ENCODE data around the gene OR1L8.

Gene OR1L8

DNA sequence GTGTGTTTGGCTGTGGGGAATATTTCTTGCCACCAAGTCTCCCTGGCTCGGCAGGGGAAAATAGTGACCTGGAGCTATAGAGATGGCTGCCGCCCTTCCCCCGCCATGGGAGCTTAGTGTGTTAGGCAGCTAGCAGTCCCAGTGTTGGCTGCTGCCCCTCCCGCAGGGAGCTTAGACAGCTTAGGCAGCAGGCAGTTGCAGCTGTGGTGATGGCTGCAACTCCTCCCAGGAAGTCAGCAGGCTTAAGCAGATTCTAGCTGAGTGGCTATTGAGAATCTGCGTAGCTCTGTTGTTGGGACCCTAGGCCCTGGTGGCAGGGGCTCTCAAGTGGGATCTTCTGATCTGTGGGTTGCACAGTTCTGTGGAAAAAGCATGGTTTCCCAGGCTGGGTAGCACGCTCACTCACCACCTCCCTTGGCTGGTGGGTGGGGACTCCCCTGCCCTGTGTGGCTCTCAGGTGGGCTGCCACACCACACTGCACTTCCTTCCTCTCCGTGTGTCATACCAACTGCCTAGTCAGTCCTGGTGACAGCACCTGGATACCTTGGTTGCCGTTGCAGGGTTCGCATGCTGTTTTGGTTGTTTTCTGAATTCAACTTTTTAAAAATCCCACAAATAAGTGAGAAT, 20.9 kb downstream of the OR1L8 start:
- no peak for TF ChIP-seq SIN3A (IDR thresholded peaks at IDR 0.05; ENCODE audit: borderline replicate concordance, insufficient read depth, low read length)
- TF ChIP-seq TAF1 (IDR thresholded peaks at IDR 0.05; ENCODE audit: borderline replicate concordance, insufficient read depth, low read length), result no peak
- no peak for TF ChIP-seq FOXP2 (optimal IDR thresholded peaks at IDR 0.05; ENCODE audit: borderline replicate concordance, extremely low read depth, extremely low read length, insufficient read depth)

DNA sequence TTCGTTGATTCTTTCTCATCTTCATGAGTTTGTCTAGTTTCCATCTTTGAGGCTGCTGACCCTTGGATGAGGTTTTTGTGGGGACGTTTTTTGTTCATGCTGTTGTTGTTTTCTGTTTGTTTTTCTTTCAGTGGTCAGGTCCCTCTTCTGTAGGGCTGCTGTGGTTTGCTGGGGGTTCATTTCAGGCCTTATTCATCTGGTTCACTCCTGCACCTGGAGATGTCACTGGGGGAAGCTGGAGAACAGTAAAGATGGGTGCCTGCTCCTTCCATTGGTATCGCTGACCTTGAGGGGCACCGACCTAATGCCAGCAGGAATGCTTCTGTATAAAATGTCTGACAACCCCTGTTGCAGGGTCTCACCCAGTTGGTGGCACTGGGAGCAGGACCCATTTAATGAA, 21.7 kb downstream of the OR1L8 start:
- TF ChIP-seq SIN3A (IDR thresholded peaks at IDR 0.05; ENCODE audit: borderline replicate concordance, insufficient read depth, low read length) (no peak), POLR2AphosphoS5 (IDR thresholded peaks at IDR 0.05; ENCODE audit: low read depth, low read length) (no peak), TAF1 (IDR thresholded peaks at IDR 0.05; ENCODE audit: borderline replicate concordance, insufficient read depth, low read length) (no peak), FOXP2 (optimal IDR thresholded peaks at IDR 0.05; ENCODE audit: borderline replicate concordance, extremely low read depth, extremely low read length, insufficient read depth) (no peak)
- TF ChIP-seq, protein P1, sequence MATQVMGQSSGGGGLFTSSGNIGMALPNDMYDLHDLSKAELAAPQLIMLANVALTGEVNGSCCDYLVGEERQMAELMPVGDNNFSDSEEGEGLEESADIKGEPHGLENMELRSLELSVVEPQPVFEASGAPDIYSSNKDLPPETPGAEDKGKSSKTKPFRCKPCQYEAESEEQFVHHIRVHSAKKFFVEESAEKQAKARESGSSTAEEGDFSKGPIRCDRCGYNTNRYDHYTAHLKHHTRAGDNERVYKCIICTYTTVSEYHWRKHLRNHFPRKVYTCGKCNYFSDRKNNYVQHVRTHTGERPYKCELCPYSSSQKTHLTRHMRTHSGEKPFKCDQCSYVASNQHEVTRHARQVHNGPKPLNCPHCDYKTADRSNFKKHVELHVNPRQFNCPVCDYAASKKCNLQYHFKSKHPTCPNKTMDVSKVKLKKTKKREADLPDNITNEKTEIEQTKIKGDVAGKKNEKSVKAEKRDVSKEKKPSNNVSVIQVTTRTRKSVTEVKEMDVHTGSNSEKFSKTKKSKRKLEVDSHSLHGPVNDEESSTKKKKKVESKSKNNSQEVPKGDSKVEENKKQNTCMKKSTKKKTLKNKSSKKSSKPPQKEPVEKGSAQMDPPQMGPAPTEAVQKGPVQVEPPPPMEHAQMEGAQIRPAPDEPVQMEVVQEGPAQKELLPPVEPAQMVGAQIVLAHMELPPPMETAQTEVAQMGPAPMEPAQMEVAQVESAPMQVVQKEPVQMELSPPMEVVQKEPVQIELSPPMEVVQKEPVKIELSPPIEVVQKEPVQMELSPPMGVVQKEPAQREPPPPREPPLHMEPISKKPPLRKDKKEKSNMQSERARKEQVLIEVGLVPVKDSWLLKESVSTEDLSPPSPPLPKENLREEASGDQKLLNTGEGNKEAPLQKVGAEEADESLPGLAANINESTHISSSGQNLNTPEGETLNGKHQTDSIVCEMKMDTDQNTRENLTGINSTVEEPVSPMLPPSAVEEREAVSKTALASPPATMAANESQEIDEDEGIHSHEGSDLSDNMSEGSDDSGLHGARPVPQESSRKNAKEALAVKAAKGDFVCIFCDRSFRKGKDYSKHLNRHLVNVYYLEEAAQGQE (IDR thresholded peaks at IDR 0.05; ENCODE audit: insufficient read depth in 1 of 2, low read depth in 2 of 2, low read length in 2 of 2), result no peak

DNA sequence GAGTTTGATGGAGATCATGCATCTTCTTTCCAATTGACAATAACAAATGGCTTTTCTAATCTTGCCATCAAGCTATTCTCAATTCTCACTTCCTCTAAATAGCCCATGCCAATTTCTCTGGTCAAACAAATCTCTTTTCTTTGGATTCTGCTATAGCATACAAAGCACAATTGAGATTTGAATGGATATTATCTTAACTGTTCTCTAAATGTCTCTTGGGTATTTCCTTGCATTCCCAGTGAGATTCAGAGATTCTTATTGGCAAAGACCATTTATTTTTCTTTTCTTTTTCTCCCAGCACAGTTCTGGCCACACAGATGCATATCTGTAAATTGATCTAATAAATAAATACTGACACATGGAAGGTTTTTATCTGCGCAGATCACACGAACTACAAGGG, 30.4 kb downstream of the OR1L8 start, which contains the start of gene OR1N2:
Gene OR1N2, plus strand, starts transcription at position 301 of the 400 bp plus-strand sequence. CDS start 100 bp downstream, outside the sequence.
- TF ChIP-seq, protein P1 (IDR thresholded peaks at IDR 0.05; ENCODE audit: insufficient read depth in 1 of 2, low read depth in 2 of 2, low read length in 2 of 2), result no peak
- TF ChIP-seq TAF1 (IDR thresholded peaks at IDR 0.05; ENCODE audit: borderline replicate concordance, insufficient read depth, low read length) (no peak), FOXP2 (optimal IDR thresholded peaks at IDR 0.05; ENCODE audit: borderline replicate concordance, extremely low read depth, extremely low read length, insufficient read depth) (no peak), POLR2AphosphoS5 (IDR thresholded peaks at IDR 0.05; ENCODE audit: low read depth, low read length) (no peak), SIN3A (IDR thresholded peaks at IDR 0.05; ENCODE audit: borderline replicate concordance, insufficient read depth, low read length) (no peak)

DNA sequence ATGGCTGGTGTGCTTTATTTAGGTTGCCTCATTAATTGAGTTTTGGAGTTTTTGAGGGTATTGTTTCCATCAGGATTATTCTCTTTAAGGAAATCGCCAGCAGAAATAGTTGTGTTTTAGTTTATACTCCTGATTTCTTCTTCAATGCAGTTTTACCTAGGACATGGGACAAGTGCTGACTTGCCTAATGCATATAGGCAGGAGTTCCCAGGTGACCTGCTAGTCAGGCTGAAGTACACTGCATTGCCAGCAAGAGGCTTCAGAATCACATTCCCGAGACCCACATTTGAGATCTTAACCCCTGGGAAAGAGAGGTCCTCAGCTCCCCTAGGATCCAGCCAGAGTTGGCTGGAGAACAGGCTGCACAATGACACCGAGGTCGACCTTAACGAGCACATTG, 31.8 kb downstream of the OR1L8 start:
- TF ChIP-seq POLR2AphosphoS5 (IDR thresholded peaks at IDR 0.05; ENCODE audit: low read depth, low read length), result no peak

DNA sequence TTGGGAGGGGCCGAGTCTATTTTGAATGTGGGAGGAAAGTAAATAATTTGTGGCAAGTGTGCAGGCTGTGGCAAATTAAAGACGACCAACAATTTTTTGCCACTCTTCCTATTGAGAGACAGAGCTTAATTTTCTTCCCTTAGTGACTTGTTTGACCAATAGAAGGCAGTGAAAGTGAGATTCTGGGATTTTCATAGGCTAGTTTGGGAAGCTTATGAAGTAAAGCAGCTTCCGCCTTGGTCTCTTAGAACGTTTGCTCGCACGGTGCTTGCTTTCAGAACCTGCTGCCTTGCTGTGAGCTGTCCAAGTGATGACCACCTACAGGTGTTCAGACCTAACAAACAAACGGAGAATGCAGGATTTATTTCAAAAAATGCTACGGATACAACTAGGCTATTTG, 37.0 kb downstream of the OR1L8 start:
- no peak for TF ChIP-seq FOXP2 (optimal IDR thresholded peaks at IDR 0.05; ENCODE audit: borderline replicate concordance, extremely low read depth, extremely low read length, insufficient read depth)
- TF ChIP-seq POLR2AphosphoS5 (IDR thresholded peaks at IDR 0.05; ENCODE audit: low read depth, low read length), result no peak
- TF ChIP-seq TAF1 (IDR thresholded peaks at IDR 0.05; ENCODE audit: borderline replicate concordance, insufficient read depth, low read length), result no peak
- TF ChIP-seq, protein P1 (IDR thresholded peaks at IDR 0.05; ENCODE audit: insufficient read depth in 1 of 2, low read depth in 2 of 2, low read length in 2 of 2), result no peak
- TF ChIP-seq SIN3A (IDR thresholded peaks at IDR 0.05; ENCODE audit: borderline replicate concordance, insufficient read depth, low read length), result no peak

DNA sequence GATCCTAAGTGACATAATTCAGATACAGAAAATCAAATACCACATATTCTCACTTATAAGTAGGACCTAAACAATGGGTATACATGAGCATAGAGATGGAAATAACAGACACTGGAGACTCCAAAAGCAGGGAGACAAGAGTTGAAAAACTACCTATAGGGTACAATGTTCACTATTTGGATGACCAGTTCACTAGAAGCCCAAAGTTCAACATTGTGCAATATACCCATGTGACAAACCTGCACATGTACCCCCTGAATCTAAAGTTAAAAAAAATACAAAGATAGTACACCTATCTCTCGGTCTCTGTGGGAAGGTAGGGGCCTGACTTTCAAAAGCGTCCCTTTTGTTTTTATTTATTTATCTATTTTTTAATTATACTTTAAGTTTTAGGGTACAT, 44.4 kb downstream of the OR1L8 start:
- TF ChIP-seq SIN3A (IDR thresholded peaks at IDR 0.05; ENCODE audit: borderline replicate concordance, insufficient read depth, low read length) (no peak), FOXP2 (optimal IDR thresholded peaks at IDR 0.05; ENCODE audit: borderline replicate concordance, extremely low read depth, extremely low read length, insufficient read depth) (no peak), POLR2AphosphoS5 (IDR thresholded peaks at IDR 0.05; ENCODE audit: low read depth, low read length) (no peak), TAF1 (IDR thresholded peaks at IDR 0.05; ENCODE audit: borderline replicate concordance, insufficient read depth, low read length) (no peak)
- TF ChIP-seq, protein P1 (IDR thresholded peaks at IDR 0.05; ENCODE audit: insufficient read depth in 1 of 2, low read depth in 2 of 2, low read length in 2 of 2), result no peak
